HG03139 (cell line): ENCODE data around the gene GFAP.
A peak's percentile ranks its signal among the peaks of the same experiment; 100 is the strongest.
"Not testable (repeated sequence)": the region's sequence is repeated elsewhere in the genome, so short reads cannot be mapped to it uniquely, and the experiment has no call there.

Experiments used
- ATAC-seq: cut with Tn5 transposase; IDR thresholded peaks from one replicate; pipeline ENCODE4 v1.9.1; 2021; ENCODE audit not compliant: unreplicated experiment

The GFAP gene

GRCh38 chr17:44915321-44915726 lies at the start of gene GFAP:
Gene GFAP (minus strand): TSS chr17:44915500. CDS start chr17:44915486, 14 bp downstream.
- ATAC-seq = no peak

GRCh38 chr17:44961921-44962350 lies 46.6 kb upstream of the GFAP start:
- ATAC-seq = no peak

GRCh38 chr17:44960691-44961090 lies 45.4 kb upstream of the GFAP start:
- no peak for ATAC-seq

- ATAC-seq = no peak
Measured at GRCh38 chr17:44959821-44960531, 44.7 kb upstream of the GFAP start.

GRCh38 chr17:44956998-44957981 lies 42.0 kb upstream of the GFAP start:
- no peak for ATAC-seq

GRCh38 chr17:44955674-44956425 lies 40.5 kb upstream of the GFAP start:
- ATAC-seq = no peak

GRCh38 chr17:44952946-44953475 lies 37.7 kb upstream of the GFAP start:
- ATAC-seq = no peak

- no peak for ATAC-seq
Measured at GRCh38 chr17:44948315-44948795, 33.1 kb upstream of the GFAP start.

- ATAC-seq = peak; percentile 78
Measured at GRCh38 chr17:44947461-44948314, 32.4 kb upstream of the GFAP start, which contains the start of gene KIF18B. Gene KIF18B (minus strand): TSS chr17:44947773. CDS start chr17:44936344, 11,429 bp downstream.

GRCh38 chr17:44945652-44946051 lies 30.4 kb upstream of the GFAP start:
- not testable (repeated sequence) for ATAC-seq

- no peak for ATAC-seq
Measured at GRCh38 chr17:44942456-44942855, 27.2 kb upstream of the GFAP start.

GRCh38 chr17:44941712-44942331 lies 26.5 kb upstream of the GFAP start:
- no peak for ATAC-seq

GRCh38 chr17:44940768-44941167 lies 25.5 kb upstream of the GFAP start:
- ATAC-seq = no peak

GRCh38 chr17:44940317-44940716 lies 25.0 kb upstream of the GFAP start:
- no peak for ATAC-seq

- ATAC-seq = no peak
Measured at GRCh38 chr17:44935116-44935515, 19.8 kb upstream of the GFAP start.

GRCh38 chr17:44934745-44935105 lies 19.4 kb upstream of the GFAP start:
- ATAC-seq = no peak

GRCh38 chr17:44933824-44934744 lies 18.8 kb upstream of the GFAP start:
- no peak for ATAC-seq

- no peak for ATAC-seq
Measured at GRCh38 chr17:44932787-44933097, 17.4 kb upstream of the GFAP start.
